Kidney (tissue), 14 donors: ENCODE measurements around the gene MED29. TPM values are rescaled to one million over a fixed set of nuclear protein-coding genes. Genes with fewer than 3 reads are reported as not detected.

Source experiments
- DNase-seq, 5 donors: peaks; one replicate each; pipeline ENCODE4 v3.0.0-alpha.2; 2013 to 2020
- FAIRE-seq: peaks from 2 replicates; lab custom pipeline; 2012; peaks lifted over from hg19 to GRCh38; lab: Jason Lieb, UNC
- H3K27ac ChIP-seq, 2 donors: one replicate each; pipeline ENCODE4 v1.7.0; 2013; ENCODE audit warnings: low read depth in 2 of 2, low read length in 2 of 2, inconsistent platforms in 1 of 2
- H3K27me3 ChIP-seq: one replicate; pipeline ENCODE4 v1.7.1; 2013; ENCODE audit warnings: low read length, inconsistent platforms; ENCODE audit not compliant: control insufficient read depth, insufficient read depth
- H3K36me3 ChIP-seq, 3 donors: one replicate each; pipeline versions ENCODE4 v1.7.0 to v1.7.1; 2013; ENCODE audit warnings: low read length in 3 of 3, control low read depth in 1 of 3, inconsistent platforms in 1 of 3; ENCODE audit not compliant: insufficient read depth in 3 of 3, control insufficient read depth in 2 of 3
- H3K4me1 ChIP-seq, 3 donors: one replicate each; pipeline versions ENCODE4 v1.7.0 to v1.7.1; 2013; ENCODE audit warnings: low read length in 3 of 3, inconsistent platforms in 1 of 3, low read depth in 1 of 3; ENCODE audit not compliant: control insufficient read depth in 2 of 3, insufficient read depth in 2 of 3
- H3K4me3 ChIP-seq, 3 donors: one replicate each; pipeline versions ENCODE4 v1.7.0 to v1.8.1; 2013; ENCODE audit warnings: low read length in 3 of 3, control low read depth in 1 of 3, inconsistent platforms in 1 of 3
- H3K9ac ChIP-seq, 3 donors: one replicate each; pipeline versions ENCODE4 v1.7.0 to v1.7.1; 2013; ENCODE audit warnings: low read length in 3 of 3, control low read depth in 1 of 3, inconsistent platforms in 1 of 3
- H3K9me3 ChIP-seq, 3 donors: one replicate each; pipeline versions ENCODE4 v1.7.0 to v1.7.1; 2013; ENCODE audit warnings: low read length in 3 of 3, control low read depth in 1 of 3, inconsistent platforms in 1 of 3; ENCODE audit not compliant: control insufficient read depth in 2 of 3, insufficient read depth in 1 of 3
- CTCF ChIP-seq: IDR thresholded peaks from 3 replicates; pipeline ENCODE4 v1.5.1; 2012; ENCODE audit warnings: mild to moderate bottlenecking, moderate library complexity, borderline replicate concordance; ENCODE audit not compliant: insufficient read depth; ENCODE audit errors: extremely low read depth
- intact Hi-C: fragments of 100-400 bp; cut with DNase I; formaldehyde crosslinking; loops from one replicate; pipeline ENCODE4 v1.11.1; 2022
- polyA plus RNA-seq: library from polyadenylated mRNA; stranded (reverse); fragments of 350-450 nt; fragmentation: Illumina TruSeq; extraction: RNeasy Lipid Tissue Mini Kit (QIAGEN cat#74804); gene quantifications from one replicate; pipeline ENCODE4 v1.2.3, GENCODE V29; 2014; ENCODE audit warnings: low read depth, low replicate concordance; ENCODE audit not compliant: insufficient read depth
- total RNA-seq: library from RNA; stranded (reverse); fragmentation: NEBNext Ultra II Directional; extraction: Animal tissue kit (Norgen Biotek cat#: 25700); gene quantifications from one replicate; pipeline ENCODE4 v1.2.1, GENCODE V29; 2021
- donor health status: control.
- donor health status: control.
- donor health status: control.
- donor health status: control.
- donor health status: control.
- donor health status: DM: yes; HTN: yes; CAD: no.
- donor health status: Normal renal cell carcinoma (clear cell type).

MED29 gene
- total and polyA plus RNA-seq, 2 donors from 2014 or later: 32.4 to 50.4 TPM

DNA sequence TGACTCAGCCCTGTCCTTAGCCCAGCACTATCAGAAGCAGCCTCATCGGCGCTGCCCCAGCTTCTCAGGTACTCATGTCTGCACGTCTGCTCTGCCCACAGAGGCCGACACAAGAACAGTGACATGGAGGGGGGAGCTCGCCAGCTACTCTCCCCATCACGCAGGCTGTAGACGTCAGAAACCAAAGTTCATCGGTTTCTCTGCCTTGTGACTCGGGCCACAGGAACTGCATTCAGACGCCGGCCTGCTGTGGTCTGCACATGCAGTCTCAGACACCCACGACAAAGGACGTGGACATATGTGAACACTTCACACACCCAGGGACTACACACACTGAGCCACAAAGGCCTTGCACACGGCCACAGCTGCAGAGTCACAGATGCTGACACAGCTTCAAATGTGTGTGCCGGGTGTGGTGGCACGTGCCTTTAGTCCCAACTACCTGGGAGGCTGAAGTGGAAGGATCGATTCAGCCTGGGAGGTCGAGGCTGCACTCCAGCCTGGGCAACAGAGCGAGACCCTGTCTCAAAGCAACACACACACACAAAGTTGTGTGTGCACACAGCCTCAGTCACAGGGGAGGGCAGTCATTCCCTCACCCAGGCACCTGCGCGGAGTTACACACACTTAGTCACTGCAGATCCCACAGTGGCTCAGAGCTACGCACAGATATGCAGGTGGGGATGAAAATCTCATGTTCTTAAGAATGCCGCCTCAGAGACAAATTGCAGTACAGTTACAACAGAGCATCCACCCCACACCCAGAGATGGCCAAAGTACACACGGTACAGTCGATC lies 10.6 kb downstream of the MED29 start:
- no peaks in the 10 kb centered on the region for H3K9me3 ChIP-seq
- H3K4me3 ChIP-seq: peak overlapping the region; percentile 2 to 66 (median 57)
- TF ChIP-seq CTCF: no peak
- FAIRE-seq (no peak), DNase-seq (peak in 2 of 5 donors; percentile 60 to 87)
- peak overlapping the region; percentile 16 to 94 (median 31) for H3K9ac ChIP-seq
- intact Hi-C loops: no loop called here
- H3K36me3 ChIP-seq: peaks cover 0 to 4% (median 0%) of the 10 kb centered on the region in 3 donors
- H3K27me3 ChIP-seq: no peaks in the 10 kb centered on the region
- peak overlapping the region; percentile 97 to 99 for H3K27ac ChIP-seq
- H3K4me1 ChIP-seq: peaks cover 3 to 39% (median 30%) of the 10 kb centered on the region in 3 donors

DNA sequence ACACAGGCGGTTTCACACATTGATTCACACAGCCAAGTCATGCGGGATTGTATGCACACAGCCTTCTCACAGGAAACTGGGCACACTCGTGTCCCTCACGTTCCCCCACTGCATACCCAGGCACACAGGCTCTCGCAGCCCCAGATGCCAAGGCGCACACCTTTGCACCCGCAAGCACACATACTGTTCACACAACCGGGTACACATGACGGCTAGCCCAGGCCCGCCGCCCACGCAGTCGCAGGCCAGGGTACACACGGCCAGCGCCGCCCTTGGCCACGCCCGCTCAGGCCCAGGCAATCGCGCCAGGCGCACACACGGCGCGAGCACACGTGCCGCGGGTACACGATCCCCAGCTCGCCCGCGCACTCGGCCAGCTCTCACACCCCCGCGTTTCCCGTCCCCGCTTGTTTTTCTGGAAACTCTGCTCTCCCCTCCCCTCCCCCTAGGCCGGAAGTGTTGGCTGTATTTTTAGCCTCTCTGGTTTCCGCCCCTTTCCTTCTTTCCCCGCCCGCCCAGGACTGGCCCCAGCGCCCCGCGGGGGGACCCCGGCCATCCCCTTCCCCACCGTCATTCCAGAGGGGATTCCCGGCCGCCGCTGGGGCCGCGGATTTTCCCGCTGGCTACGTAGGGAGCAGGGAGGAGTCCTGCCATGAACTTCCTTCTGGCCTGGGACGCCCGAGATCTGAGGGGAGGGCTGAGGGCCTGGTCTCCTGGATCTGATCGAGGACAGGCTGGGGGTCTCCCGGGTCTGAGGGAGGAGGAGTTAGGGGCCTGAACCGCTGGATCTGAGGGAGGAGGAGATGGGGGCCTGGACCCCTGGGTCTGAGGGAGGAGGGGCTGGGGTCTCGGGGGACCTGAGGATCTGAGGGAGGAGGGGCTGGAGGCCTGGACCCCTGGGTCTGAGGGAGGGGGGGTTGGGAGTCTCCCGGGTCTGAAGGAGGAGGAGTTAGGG lies 11.4 kb downstream of the MED29 start:
- Histone ChIP-seq H3K4me3 (peak overlapping the region; percentile 18 to 66 (median 57)), H3K9me3 (no peaks in the 10 kb centered on the region), H3K27ac (peak overlapping the region; percentile 97 to 99), H3K27me3 (no peaks in the 10 kb centered on the region), H3K36me3 (peaks cover 0 to 9% (median 0%) of the 10 kb centered on the region in 3 donors), H3K9ac (peak overlapping the region; percentile 31 to 94 (median 41)), H3K4me1 (peaks cover 3 to 34% (median 30%) of the 10 kb centered on the region in 3 donors)
- TF ChIP-seq CTCF: no peak
- intact Hi-C loops: no loop called here
- FAIRE-seq: no peak
- peak; percentile 93 to 98 (median 95) for DNase-seq

DNA sequence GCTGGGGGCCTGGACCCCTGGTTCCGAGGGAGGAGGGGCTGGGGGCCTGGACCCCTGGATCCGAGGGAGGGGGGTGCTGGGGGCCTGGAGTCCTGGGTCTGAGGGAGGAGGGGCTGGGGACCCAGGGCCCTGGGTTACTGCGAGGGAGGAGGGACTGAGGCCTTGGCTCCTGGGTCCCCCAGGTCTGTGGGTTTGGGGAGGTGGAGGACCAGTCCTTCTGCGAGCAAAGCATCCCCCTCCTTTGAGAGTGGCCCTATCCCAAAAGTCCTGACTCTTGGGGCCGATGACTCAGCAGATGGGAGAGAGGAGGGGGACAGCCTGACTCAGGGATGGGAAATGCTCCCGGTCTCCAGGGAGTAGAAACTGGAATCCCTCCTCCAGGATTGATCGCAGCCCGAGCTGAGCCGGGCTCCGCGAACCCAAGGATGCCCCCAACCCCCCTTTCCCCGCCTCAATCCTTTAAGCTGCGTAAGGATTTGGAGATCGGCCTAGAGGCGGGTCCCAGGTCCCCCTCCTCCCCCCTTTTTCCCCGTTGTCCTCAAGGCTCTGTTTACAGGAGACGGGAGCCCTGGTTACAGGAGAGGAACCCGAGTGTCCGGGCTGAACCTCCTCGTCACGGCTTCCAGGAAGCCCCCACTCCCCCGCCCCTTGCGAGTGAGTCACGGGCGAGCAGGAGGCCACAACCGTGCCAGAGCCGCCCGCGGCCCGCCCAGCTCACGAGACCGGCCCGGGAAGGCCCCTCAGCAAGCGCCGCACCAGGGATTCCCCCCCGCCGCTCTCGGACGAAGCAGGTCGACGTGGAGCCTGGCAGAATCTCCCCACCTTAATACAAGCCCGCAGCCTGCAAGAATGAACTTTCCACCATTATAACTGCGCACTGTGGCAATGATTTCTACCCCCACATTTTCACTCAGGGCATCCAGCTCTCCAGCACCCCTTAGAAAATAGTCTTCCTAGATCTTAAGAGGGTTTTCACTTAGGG lies 12.4 kb downstream of the MED29 start:
- peak overlapping the region; percentile 97 to 99 for H3K27ac ChIP-seq
- peak; percentile 90 to 100 (median 92) for DNase-seq
- H3K27me3 ChIP-seq: no peaks in the 10 kb centered on the region
- H3K9ac ChIP-seq: peak overlapping the region in 2 of 3 donors; percentile 74 to 94
- peaks cover 0 to 19% (median 4%) of the 10 kb centered on the region in 3 donors for H3K36me3 ChIP-seq
- intact Hi-C loops: no loop called here
- no peaks in the 10 kb centered on the region for H3K9me3 ChIP-seq
- peaks cover 3 to 27% (median 25%) of the 10 kb centered on the region in 3 donors for H3K4me1 ChIP-seq
- TF ChIP-seq CTCF: no peak
- no peak for FAIRE-seq
- peak overlapping the region; percentile 56 to 66 (median 56) for H3K4me3 ChIP-seq
